DMS79 (cell line): Measurements from ENCODE around the gene TTC31.

Source experiments
- DNase-seq: peaks from one replicate; lab custom pipeline; 2025; lab: John Stamatoyannopoulos, UW

Gene TTC31

DNA sequence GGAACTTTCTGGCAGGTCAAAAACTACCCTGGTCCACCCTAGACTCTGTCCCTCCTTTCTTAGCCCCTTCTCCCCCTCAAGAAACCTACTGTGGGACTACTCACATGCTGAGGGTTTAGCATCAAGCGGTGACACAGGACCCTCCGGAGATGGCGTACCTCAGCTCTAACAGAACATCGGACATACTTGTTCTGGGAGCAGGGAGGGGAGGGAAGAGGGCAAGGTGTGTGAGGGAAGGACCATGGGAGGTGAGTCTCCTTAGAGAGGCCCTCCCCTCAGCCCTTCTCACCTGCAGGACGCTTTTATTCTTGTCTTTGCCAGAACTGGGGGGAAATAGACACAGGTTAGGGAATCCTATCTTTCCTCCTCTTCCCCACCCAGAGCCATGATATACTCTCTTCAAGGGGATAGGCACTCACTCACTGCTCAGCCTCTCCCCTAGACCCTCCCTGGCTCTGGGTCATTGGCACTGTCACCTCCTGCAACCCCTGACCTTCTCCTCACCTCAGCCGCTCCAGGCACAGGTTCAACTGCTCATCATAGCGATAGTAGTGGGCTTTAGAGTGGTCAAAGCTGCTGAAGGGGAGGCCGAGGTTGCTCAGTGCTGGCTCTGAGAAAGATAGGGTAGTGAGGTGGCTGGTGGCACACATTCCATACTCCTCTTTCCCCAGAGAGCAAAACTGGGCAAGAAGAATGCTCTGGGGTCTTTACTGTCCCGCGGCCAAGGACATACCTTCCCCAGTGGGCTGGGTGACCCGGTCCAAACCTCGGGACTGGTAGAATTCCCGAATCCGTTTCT is 22.8 kb downstream of the TTC31 start:
- no peak for DNase-seq

DNA sequence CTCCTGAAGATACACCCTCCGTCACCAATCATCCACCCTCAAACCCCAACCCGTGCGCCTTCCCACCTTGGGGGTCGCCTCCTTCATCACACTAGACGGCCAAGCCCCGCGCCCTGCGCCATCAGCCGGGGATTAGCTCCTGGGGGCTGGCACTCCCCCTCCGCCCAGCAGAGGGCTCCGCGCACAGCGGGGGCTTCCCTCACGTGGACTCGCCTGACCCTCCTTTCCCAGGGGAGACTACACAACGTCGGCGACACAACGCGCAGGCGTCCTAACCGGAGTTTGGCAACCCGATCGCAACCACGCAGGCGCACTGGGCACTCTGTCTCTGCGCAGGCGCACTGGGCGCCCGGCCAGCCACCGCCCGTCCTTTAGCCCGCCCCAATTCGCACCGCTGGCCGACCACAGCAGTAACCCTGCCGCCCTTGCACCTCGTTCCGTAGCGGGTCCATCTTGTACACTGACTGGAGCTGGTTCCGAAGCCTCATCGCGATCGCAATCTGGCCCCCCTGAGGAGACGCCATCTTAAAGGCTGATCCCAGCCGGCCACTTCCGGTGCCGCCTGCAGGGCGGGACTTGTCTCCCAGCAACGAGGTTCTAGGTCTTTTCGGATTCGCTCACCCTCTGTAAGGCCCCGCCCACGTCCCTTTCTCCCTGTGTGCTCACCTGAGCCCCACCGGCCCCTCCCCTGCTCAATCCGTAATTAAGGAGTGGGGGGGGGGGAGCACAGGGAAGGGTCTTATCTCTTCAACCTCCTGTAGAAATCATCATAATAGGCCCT is 24.5 kb downstream of the TTC31 start, which contains the start of gene PCGF1:
TSS of gene PCGF1 (minus strand) at position 551 of the 781 bp plus-strand sequence. CDS start at position 524, 27 bp downstream.
- peak; percentile 98 for DNase-seq

GRCh38 chr2:74507926-74508520 is 25.1 kb downstream of the TTC31 start:
- no peak for DNase-seq

DNA sequence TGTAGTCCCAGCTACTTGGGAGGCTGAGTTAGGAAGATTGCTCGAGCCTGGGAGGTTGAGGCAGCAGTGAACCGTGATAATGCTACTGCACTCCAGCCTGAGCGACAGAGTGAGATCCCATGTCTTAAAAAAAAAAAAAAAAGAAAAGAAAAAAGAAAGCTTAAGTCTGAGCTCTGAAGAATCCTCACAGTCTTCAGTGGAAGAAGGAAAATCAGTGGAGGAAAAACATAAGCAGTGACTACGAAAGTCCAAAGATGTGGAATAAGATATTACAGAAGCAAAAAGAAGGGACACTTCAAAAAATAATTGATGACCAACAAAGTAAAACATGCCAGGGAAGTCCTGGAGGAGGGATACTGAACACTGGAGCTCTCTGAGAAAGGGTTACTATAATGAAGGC is 27.4 kb downstream of the TTC31 start:
- DNase-seq, result no peak

DNA sequence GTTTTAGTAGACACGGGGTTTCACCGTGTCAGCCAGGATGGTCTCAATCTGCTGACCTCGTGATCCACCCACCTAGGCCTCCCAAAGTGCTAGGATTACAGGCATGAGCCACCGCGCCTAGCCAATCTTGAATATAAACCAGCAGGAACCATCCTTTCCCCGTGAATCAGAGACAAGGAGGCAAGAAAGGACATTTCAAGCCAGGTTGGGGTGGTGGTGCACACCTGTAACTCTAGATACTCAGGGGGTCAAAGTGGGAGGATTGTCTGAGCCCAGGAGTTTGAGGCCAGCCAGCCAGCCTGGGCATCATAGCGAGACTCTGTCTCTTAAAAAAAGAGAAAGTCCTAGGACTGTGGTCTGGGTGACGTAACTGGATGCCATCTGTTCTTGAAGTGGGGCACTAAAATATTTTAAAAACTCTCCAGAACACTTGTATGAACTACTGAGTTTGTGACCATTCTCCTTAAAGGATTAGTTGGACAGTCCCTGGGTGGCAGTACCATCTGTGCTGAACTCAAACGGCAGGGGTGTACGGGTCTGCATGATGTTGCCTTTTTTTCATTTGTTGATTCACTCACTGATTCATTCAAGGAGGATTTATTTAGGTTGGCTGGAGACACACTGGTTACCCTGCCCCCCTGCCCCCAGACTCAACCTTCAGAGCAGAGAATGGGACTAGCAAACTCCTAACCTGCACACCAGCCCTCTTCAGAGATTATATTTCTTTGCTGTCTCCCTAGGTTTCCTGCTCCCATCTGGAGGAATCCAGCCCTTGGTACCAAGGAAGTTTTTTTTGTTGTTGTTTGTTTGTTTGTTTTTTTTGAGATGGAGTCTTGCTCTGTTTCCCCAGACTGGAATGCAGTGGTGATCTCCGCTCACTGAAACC is 28.5 kb downstream of the TTC31 start:
- no peak for DNase-seq

DNA sequence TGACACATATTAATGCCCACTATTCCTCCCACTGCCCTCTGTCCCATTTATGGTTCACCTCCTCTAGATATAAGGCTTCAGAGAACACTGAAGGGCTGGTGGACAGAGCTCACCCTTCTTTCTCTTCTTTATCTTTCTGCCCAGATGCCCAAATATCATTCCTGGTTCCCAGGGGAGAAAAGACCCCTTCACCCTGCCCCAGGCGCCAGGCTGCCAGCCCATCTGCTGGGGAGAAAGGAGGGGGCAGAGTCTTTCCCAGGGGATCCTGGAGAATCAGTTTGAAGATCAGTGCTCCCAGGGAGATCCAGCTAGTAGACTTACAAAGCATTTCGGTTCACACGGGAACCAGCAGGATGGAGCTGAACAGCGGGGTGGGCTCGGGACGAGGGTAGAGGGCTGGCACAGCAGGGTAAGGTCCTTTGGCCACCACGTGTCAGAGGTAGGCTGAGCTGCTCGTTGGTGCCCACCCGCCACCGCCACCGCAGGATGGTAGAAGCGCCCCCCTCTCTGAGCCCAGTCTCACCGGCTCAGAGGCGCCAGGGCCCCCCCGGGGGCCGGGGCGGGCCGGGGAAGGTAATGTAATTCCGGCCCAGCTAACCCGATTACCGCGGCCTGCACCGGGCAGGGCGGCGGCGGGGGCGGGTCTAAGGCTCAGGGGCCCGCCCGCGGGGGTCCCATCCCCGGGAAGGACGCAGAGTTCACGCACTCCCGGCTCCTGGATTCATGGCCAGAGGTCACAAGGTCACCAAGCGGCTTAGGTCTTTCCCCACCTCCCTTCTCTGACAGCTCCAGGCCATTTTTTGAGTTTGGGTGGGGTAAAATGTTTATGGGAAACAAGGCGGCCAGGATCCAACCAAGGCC is 30.1 kb downstream of the TTC31 start:
- DNase-seq, result no peak

GRCh38 chr2:74513605-74514367 is 30.9 kb downstream of the TTC31 start:
- DNase-seq, result no peak

DNA sequence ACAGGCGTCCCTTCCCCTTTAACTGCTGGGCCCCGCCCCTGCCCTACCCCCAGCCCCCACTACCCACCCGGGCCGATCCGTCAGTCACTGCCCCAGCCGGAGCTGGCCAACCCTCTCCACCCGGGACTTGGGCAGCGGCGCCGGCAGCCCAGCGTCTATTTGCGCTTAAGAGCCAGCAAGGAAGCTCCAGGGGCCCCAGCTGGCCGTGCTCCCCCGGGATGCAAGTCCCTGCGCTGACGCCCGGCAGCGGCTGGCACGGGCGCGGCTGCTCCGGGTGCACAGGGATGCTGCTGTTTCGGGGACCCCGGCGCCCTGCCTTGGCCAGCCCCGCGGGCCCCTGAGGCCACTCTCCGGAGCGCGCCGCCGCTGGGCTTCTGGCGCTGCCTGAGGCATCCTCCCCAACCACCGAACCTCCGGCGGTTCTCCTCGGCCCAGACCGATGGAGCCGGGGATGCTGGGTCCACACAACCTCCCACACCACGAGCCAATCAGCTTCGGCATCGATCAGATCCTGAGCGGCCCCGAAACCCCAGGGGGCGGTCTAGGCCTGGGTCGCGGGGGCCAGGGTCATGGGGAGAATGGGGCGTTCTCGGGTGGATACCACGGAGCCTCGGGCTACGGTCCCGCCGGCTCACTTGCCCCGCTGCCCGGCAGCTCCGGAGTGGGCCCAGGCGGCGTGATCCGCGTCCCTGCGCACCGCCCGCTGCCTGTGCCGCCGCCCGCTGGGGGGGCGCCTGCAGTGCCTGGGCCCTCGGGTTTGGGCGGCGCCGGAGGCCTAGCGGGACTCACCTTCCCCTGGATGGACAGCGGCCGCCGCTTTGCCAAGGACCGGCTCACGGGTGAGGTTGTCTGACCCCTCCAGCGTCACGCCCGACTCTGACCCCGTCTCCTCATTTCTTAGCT is 31.7 kb downstream of the TTC31 start, which contains the start of gene TLX2:
TSS of gene TLX2 (plus strand) at position 83 of the 903 bp plus-strand sequence. CDS start at position 440, 357 bp downstream.
- DNase-seq, result no peak

DNA sequence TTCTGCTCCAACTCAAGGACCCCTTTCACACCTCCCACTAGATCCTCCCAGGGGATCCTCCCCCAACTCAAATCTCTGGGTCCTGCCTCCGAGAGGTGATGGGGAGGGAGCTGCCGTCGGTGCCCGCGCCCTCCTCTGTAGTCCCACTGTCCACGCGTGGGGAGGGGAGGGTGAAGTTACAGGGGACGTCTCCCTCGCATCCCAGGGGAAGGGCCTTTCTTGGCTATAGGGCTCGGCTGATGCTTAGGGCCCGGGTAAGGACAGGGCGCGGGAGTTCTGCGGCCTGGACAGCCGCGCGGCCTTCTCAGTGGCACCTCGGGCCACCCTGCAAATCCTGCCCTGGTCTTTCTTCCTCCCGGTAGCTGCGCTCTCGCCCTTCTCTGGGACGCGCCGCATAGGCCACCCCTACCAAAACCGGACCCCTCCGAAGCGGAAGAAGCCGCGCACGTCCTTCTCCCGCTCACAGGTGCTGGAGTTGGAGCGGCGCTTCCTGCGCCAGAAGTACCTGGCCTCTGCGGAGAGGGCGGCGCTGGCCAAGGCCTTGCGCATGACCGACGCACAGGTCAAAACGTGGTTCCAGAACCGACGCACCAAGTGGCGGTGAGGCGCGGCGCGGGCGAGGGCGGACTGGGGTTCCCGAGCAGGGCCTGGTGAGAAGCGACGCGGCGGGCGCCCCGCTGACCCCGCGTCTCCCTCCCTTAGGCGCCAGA is 32.5 kb downstream of the TTC31 start:
- no peak for DNase-seq

DNA sequence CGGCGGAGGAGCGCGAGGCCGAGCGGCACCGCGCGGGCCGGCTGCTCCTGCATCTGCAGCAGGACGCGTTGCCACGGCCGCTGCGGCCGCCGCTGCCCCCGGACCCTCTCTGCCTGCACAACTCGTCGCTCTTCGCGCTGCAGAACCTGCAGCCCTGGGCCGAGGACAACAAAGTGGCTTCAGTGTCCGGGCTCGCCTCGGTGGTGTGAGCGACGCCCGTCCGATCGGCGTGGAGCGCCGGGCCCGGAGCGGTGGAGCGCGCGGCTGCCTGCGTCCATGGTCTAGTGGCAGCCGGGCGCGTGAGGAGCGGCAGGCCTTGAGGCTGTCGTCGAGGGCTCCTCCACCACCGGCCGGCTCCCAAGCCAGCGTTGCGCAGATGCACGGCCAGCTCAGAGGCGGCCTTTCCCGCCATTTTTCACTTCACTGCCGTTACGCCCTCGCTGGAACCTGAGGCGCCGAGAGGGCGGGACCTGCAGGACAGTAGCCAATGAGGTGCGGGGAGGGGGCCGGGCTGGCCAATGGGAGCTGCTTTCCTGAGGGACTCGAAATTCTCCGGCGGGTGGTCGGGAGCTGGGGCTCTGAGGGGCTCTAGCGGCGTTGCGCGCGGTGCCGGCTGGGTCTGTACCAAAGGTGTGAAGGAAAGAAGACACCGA is 33.2 kb downstream of the TTC31 start:
- no peak for DNase-seq

- no peak for DNase-seq
These were observed 33.8 kb downstream of the TTC31 start for GRCh38 chr2:74516650-74517049.

- DNase-seq, result no peak
These were observed 39.6 kb downstream of the TTC31 start for GRCh38 chr2:74522516-74522915.

DNA sequence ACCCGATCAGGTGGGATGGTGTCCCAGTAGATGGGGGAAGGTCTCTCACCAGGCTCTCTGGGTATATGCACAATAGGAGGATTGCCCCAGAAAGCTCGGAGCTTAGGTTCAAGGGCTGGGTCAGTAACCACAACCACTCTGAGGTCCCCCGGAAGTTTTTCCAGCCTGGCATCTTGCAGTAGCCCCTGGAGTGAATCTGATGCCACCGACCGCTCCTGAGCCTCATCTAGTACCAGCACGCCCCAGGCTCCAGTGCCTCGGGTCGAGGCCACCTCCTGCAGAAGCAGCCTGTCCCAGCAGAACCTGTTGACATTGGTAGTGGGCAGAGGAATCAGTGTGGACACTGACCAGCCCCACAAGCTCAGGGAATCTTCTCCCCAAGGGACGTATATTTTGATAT is 41.1 kb downstream of the TTC31 start:
- DNase-seq, result no peak

DNA sequence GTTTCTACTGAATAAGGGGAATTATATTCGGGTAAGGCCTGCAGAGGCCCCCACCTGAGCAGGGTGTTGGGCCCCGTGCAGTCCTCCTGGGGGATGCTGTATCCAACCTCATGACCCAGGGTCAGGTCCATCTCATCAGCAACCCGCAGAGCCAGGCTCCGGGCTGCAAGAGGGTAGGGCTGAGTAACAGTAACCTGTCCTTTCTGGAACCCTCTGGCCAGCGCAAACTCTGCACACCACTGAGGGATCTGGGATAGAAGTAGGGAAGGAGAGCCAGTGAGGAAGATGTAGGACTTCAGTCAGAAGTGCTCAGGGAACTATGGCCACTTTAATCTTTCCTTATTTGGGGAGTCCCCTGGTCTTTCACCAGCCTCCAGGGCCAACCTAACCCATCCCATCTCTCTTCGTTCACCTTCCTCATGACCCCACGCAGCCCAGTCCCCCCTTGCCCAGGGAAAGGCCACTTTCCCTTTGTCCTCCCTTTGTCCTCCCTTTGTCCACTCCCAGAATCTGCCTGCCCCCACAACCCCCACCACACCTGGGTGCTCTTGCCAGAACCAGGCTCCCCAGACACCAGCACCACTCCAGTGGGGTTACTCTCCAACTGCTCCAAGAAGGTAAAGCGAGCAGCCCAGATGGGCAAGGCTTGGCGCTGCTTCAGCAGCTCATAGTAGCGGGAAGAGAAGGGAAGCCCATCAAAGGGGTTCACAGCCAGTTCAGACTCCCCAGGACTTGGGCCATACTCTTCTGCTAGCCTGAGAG is 42.3 kb downstream of the TTC31 start:
- DNase-seq, result no peak

GRCh38 chr2:74525717-74526648 is 43.1 kb downstream of the TTC31 start, which contains the start of gene DQX1:
TSS of gene DQX1 (minus strand) at chr2:74526231. CDS start at chr2:74525729, 502 bp downstream.
- no peak for DNase-seq
